ENCODE results near the gene TAAR1.

- TF ChIP-seq POLR2A (IDR thresholded peaks at IDR 0.05), result no peak
- TF ChIP-seq CTCF (IDR thresholded peaks at IDR 0.05), result no peak
Observed at GRCh38 chr6:132604635-132605152, 54.3 kb downstream of the TAAR1 start.

Data from sigmoid colon (tissue), 3 donors.